Common myeloid progenitor, CD34-positive (primary cell): ENCODE measurements around the gene OMP. TPM values are rescaled to one million over a fixed set of nuclear protein-coding genes. Genes with fewer than 3 reads are reported as not detected.

ENCODE experiments used
- CTCF ChIA-PET: fragments of 350-600 bp; sonication (Branson Sonifier 250); formaldehyde crosslinking; loops from one replicate; lab custom pipeline; 2021; ENCODE audit warnings: antibody characterized with exemption; lab: Charles Lee
- POLR2A ChIA-PET: fragments of 350-600 bp; sonication (Branson Sonifier 250); formaldehyde crosslinking; loops from one replicate; lab custom pipeline; 2021; ENCODE audit warnings: antibody characterized with exemption; lab: Charles Lee
- DNase-seq, 3 donors: peaks; one replicate each; pipeline versions ENCODE4 v3.0.0 to v3.0.0-alpha.2; 2013
- H3K27ac ChIP-seq, 2 experiments: 1 replicate in 1 of 2; 2 replicates in 1 of 2; pipeline ENCODE4 v1.7.0; 2013; ENCODE audit warnings: inconsistent platforms in 2 of 2, low read length in 2 of 2, mild to moderate bottlenecking in 2 of 2, low read depth in 1 of 2, moderate library complexity in 1 of 2; ENCODE audit not compliant: severe bottlenecking in 2 of 2, insufficient read depth in 1 of 2, poor library complexity in 1 of 2
- H3K27me3 ChIP-seq, 5 experiments: replicated peaks in 2 of 5; 1 replicate in 3 of 5; 2 replicates in 2 of 5; pipeline versions ENCODE4 v1.6.1 to v1.7.0; 2013; ENCODE audit warnings: low read length in 4 of 5, mild to moderate bottlenecking in 2 of 5, moderate library complexity in 2 of 5, inconsistent platforms in 1 of 5; ENCODE audit not compliant: insufficient read depth in 5 of 5, control insufficient read depth in 4 of 5
- H3K36me3 ChIP-seq, 4 experiments: 1 replicate in 2 of 4; 2 replicates in 2 of 4; pipeline versions ENCODE4 v1.6.1 to v1.7.0; 2013; ENCODE audit warnings: low read length in 3 of 4, control low read depth in 1 of 4, mild to moderate bottlenecking in 1 of 4; ENCODE audit not compliant: control insufficient read depth in 4 of 4, insufficient read depth in 4 of 4
- H3K4me1 ChIP-seq, 4 experiments: 1 replicate in 3 of 4; 2 replicates in 1 of 4; pipeline versions ENCODE4 v1.6.1 to v1.7.1; 2013; ENCODE audit warnings: low read length in 3 of 4, mild to moderate bottlenecking in 3 of 4, control low read depth in 1 of 4, inconsistent platforms in 1 of 4, moderate library complexity in 1 of 4; ENCODE audit not compliant: control insufficient read depth in 4 of 4, insufficient read depth in 4 of 4; ENCODE audit errors: control extremely low read depth in 1 of 4
- H3K4me3 ChIP-seq, 7 experiments: 1 replicate in 4 of 7; 2 replicates in 3 of 7; pipeline versions ENCODE4 v1.5.1 to v1.7.0; 2013; ENCODE audit warnings: mild to moderate bottlenecking in 7 of 7, low read length in 6 of 7, moderate library complexity in 6 of 7, inconsistent platforms in 2 of 7, low read depth in 2 of 7, control low read depth in 1 of 7; ENCODE audit not compliant: insufficient read depth in 4 of 7, control insufficient read depth in 1 of 7; ENCODE audit errors: extremely low read depth in 1 of 7
- H3K9me3 ChIP-seq, 5 experiments: 1 replicate in 4 of 5; 2 replicates in 1 of 5; pipeline versions ENCODE4 v1.6.1 to v1.7.1; 2013; ENCODE audit warnings: low read length in 4 of 5, mild to moderate bottlenecking in 2 of 5, inconsistent platforms in 1 of 5, low read depth in 1 of 5, moderate library complexity in 1 of 5; ENCODE audit not compliant: control insufficient read depth in 4 of 5, insufficient read depth in 2 of 5; ENCODE audit errors: control extremely low read depth in 1 of 5
- WGBS: methylation state at CpG from one replicate; pipeline ENCODE4 v1.1.5; 2013; ENCODE audit not compliant: insufficient coverage; 5-methylcytosine and 5-hydroxymethylcytosine counted together
- polyA plus RNA-seq: library from polyadenylated mRNA; unstranded; fragments of 120-200 nt; gene quantifications from one replicate; pipeline ENCODE4 v1.2.1, GENCODE V29; 2013

Gene OMP
- not detected for polyA plus RNA-seq

GRCh38 chr11:77102246-77103210, at the start of gene OMP:
Gene OMP (plus strand): TSS chr11:77102840. CDS start chr11:77102840, 0 bp downstream.
- POLR2A ChIA-PET = no interaction called here
- H3K4me3 ChIP-seq = no peak within 1 kb of the TSS
- DNase-seq = no peak
- no peaks in the 10 kb centered on the region for H3K9me3 ChIP-seq
- no peaks in the 10 kb centered on the region for H3K4me1 ChIP-seq
- CTCF ChIA-PET = interaction anchor here (0.6 to 4.9 kb wide), 8 partner anchors 7 to 62 kb away, joined by 3 to 39 read pairs (median 6); no protein-coding TSS in a partner anchor
- H3K27ac ChIP-seq = no peak within 1 kb of the TSS
- H3K27me3 ChIP-seq = no peaks in the 10 kb centered on the region
- H3K36me3 ChIP-seq = no peaks in the 10 kb centered on the region
- WGBS = 97% methylated on average over 28 of the region's 37 CpGs

DNA sequence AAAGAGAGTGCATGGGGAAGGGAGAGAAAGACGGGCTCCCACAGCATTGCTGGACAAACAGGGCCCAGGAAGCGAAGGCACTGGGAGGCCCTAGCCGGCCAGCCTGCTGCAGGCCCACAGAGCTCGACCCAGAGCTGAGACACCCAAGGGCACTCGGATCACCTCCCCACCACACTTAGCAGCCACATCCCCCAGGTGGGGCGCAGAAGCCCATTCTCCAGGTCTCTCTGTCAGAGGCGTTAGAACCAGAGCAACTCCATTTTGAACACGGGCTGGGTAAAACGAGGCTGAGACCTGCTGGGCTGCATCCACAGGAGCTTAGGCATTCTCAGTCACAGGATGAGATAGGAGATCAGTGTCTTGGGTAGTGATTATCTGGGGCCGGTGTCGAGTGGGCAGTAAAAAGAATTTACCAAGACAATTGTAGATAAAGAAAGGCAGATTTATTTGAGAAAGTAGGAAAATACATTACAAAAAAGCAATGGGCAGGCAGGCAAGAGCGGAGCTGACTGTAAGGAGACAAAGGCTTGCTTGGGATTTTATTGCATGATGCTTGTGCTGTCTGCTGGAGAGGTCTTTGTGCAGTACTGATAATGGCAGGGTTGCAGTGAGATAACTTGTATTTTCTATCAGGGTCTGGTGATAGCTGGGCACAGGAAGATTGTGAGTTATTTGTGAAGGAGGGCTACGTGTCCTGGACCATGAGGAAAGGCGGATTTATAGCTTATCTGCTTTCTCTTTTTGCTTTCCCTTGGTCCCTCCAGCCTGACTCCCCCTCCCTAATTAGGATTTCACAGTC, 49.2 kb upstream of the OMP start:
- no peak for DNase-seq
- H3K4me3 ChIP-seq = no peak overlapping the region
- peaks cover 0 to 5% (median 0%) of the 10 kb centered on the region in 5 experiments for H3K27me3 ChIP-seq
- 92% methylated on average over 10 of the region's 14 CpGs for WGBS
- H3K36me3 ChIP-seq = no peaks in the 10 kb centered on the region
- no peak overlapping the region for H3K27ac ChIP-seq
- POLR2A ChIA-PET = no interaction called here
- no peaks in the 10 kb centered on the region for H3K4me1 ChIP-seq
- peaks cover 0 to 15% (median 12%) of the 10 kb centered on the region in 5 experiments for H3K9me3 ChIP-seq
- CTCF ChIA-PET = interaction anchor here (1.1 to 6.0 kb wide), 4 partner anchors 11 to 132 kb away, joined by 3 to 34 read pairs (median 17); no protein-coding TSS in a partner anchor

DNA sequence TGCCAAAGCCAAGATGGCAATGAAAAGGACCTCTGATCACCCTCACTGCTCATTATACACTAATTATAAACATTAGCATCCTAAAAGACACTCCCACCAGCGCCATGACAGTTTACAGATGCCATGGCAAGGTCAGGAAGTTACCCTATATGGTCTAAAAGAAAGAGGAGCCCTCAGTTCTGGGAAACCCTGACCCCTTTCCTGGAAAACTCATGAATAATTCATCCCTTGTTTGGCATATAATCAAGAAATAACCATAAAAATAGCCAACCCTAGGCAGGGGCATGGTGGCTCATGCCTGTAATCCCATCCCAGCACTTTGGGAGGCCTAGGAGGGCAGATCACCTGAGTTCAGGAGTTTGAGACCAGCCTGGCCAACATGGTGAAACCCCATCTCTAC, 48.6 kb upstream of the OMP start:
- CTCF ChIA-PET = interaction anchor here (1.5 to 6.0 kb wide), 3 partner anchors 10 to 37 kb away, joined by 5 to 34 read pairs (median 29); no protein-coding TSS in a partner anchor
- DNase-seq = no peak
- Histone ChIP-seq H3K36me3 (no peaks in the 10 kb centered on the region), H3K4me3 (no peak overlapping the region), H3K9me3 (peaks cover 0 to 15% (median 12%) of the 10 kb centered on the region in 5 experiments), H3K4me1 (no peaks in the 10 kb centered on the region), H3K27me3 (peaks cover 0 to 5% (median 0%) of the 10 kb centered on the region in 5 experiments), H3K27ac (no peak overlapping the region)
- no CpG with 5 or more reads among the region's 1 CpG for WGBS
- POLR2A ChIA-PET = no interaction called here

- Histone ChIP-seq H3K36me3 (no peaks in the 10 kb centered on the region), H3K4me3 (no peak overlapping the region), H3K27ac (no peak overlapping the region), H3K4me1 (no peaks in the 10 kb centered on the region), H3K27me3 (peaks cover 0 to 5% (median 0%) of the 10 kb centered on the region in 5 experiments), H3K9me3 (peaks cover 0 to 15% (median 12%) of the 10 kb centered on the region in 5 experiments)
- DNase-seq = no peak
- WGBS = 86% methylated on average over 2 of the region's 2 CpGs
- ChIA-PET CTCF (interaction anchor here (4.2 to 6.0 kb wide), 2 partner anchors 9 to 36 kb away, joined by 29 to 34 read pairs; no protein-coding TSS in a partner anchor), POLR2A (no interaction called here)
Measured at GRCh38 chr11:77055101-77055561, 47.5 kb upstream of the OMP start.

DNA sequence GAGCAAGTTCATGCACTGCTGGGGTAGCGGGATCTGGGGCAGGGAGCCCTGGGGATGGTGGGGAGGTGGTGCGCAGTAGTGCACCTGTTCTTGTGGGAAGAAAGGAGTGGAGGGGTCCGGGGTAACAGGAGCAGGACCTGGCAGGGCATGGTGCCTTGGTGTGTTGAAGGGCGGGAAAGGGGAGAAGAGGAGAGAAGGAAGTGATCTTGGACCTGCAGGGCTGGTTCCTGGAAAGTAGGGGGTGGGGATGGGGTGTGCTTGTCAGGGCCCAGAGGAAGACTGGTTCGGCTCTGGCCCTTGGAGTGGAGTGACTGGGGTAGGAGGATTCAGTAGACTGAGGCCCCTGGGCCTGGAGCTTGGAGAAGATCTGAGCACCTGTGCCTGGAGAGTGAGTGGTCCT, 46.7 kb upstream of the OMP start:
- Histone ChIP-seq H3K27ac (no peak overlapping the region), H3K36me3 (no peaks in the 10 kb centered on the region), H3K4me1 (no peaks in the 10 kb centered on the region), H3K4me3 (no peak overlapping the region), H3K27me3 (peaks cover 0 to 5% (median 0%) of the 10 kb centered on the region in 5 experiments), H3K9me3 (peaks cover 0 to 15% (median 12%) of the 10 kb centered on the region in 5 experiments)
- 96% methylated on average over 5 of the region's 5 CpGs for WGBS
- no peak for DNase-seq
- ChIA-PET CTCF (interaction anchor here (4.2 to 6.0 kb wide), 2 partner anchors 8 to 35 kb away, joined by 29 to 34 read pairs; no protein-coding TSS in a partner anchor), POLR2A (no interaction called here)

DNA sequence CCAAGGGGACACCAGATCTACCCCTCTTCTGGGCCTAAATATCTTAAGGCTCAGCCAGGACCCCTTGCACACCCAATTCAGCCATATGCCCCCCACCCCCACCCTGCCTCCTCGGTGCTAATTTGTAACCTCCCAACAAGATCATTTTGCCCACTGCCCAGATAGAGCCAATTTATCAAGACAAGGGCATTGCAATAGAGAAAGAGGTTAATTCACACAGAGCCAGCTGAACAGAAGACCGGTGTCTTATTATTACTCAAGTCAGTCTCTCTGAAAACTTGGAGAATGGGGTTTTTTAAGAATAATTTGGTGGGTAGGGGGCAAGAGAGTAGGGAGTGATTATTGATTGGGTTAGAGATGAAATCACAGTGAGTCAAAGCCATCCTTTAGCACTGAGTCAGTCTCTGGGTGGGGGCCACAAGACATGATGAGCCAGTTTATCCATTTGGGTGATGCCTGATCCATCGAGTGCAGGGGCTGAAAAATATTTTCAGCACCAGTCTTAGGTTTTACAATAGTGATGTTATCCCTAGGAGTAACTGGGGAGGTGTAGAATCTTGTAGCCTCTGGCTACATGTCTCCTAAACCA, 45.7 kb upstream of the OMP start:
- Histone ChIP-seq H3K36me3 (no peaks in the 10 kb centered on the region), H3K9me3 (peaks cover 0 to 15% (median 12%) of the 10 kb centered on the region in 5 experiments), H3K27me3 (peaks cover 0 to 5% (median 0%) of the 10 kb centered on the region in 5 experiments), H3K27ac (no peak overlapping the region), H3K4me1 (no peaks in the 10 kb centered on the region), H3K4me3 (peak overlapping the region in 1 of 7 experiments; percentile 12)
- no CpG with 5 or more reads among the region's 3 CpGs for WGBS
- ChIA-PET CTCF (interaction anchor here (1.2 to 1.8 kb wide), 2 partner anchors 34 to 35 kb away, joined by 3 read pairs; no protein-coding TSS in a partner anchor), POLR2A (no interaction called here)
- no peak for DNase-seq
